Right ventricle myocardium superior (tissue), 1 donor: ENCODE results near the gene TBC1D1. TPM values are rescaled to one million over a fixed set of nuclear protein-coding genes. Genes with fewer than 3 reads are reported as not detected.

Experiments used
- ATAC-seq: fragments of 200-7000 bp; cut with Tn5 transposase; one replicate; pipeline ENCODE4 v1.9.1; 2020; ENCODE audit warnings: mild to moderate bottlenecking; ENCODE audit not compliant: poor library complexity
- DNase-seq: peaks from one replicate; pipeline ENCODE4 v3.0.0-alpha.2; 2020
- intact Hi-C: fragments of 100-400 bp; cut with DNase I; formaldehyde crosslinking; loops from one replicate; pipeline ENCODE4 v1.11.2; 2022
- long read RNA-seq: library from polyadenylated mRNA; unstranded; transcript quantifications from one replicate; pipeline ENCODE4 v2.0.0, GENCODE V29; 2021
- total RNA-seq: library from RNA; stranded (reverse); fragmentation: NEBNext Ultra II Directional; extraction: Animal tissue kit (Norgen Biotek cat#: 25700); gene quantifications from one replicate; pipeline ENCODE4 v1.2.1, GENCODE V29; 2021
- donor health status: DM: no; HTN: yes; CAD: no; lungs with severe emphysema.

Gene TBC1D1
- 125 TPM for total RNA-seq
- long read RNA-seq, full-length matches to known transcripts: 13 of 258 reads
- long read RNA-seq, partial matches to known transcripts: 83 of 258 reads
- long read RNA-seq, other reads (novel, unspliced or antisense): 162 of 258 reads

GRCh38 chr4:37890801-37891259, at the start of gene TBC1D1:
Gene TBC1D1 (plus strand): TSS chr4:37891084. CDS start chr4:37902096, 11,012 bp downstream.
- intact Hi-C loops: loop anchor here (10.0 kb wide), 2 partner anchors 84 to 144 kb away; no protein-coding TSS in a partner anchor
- ATAC-seq (peak; percentile 76), DNase-seq (peak; percentile 81)

GRCh38 chr4:37844204-37844603, 46.7 kb upstream of the TBC1D1 start:
- DNase-seq: no peak
- no peak for ATAC-seq
- intact Hi-C loops: no loop called here

GRCh38 chr4:37845201-37845600, 45.7 kb upstream of the TBC1D1 start:
- no peak for DNase-seq
- intact Hi-C loops: no loop called here
- ATAC-seq: no peak

- no peak for ATAC-seq
- intact Hi-C loops: no loop called here
- no peak for DNase-seq
These were observed 43.5 kb upstream of the TBC1D1 start for GRCh38 chr4:37847311-37847884.

GRCh38 chr4:37852376-37852775, 38.5 kb upstream of the TBC1D1 start:
- DNase-seq (no peak), ATAC-seq (no peak)
- intact Hi-C loops: no loop called here

GRCh38 chr4:37858112-37858511, 32.8 kb upstream of the TBC1D1 start:
- intact Hi-C loops: no loop called here
- ATAC-seq (no peak), DNase-seq (no peak)

- DNase-seq (no peak), ATAC-seq (no peak)
- intact Hi-C loops: no loop called here
These were observed 32.0 kb upstream of the TBC1D1 start for GRCh38 chr4:37858872-37859271.

- ATAC-seq (no peak), DNase-seq (no peak)
- intact Hi-C loops: no loop called here
These were observed 30.6 kb upstream of the TBC1D1 start for GRCh38 chr4:37860266-37860665.

GRCh38 chr4:37862961-37863360, 27.9 kb upstream of the TBC1D1 start:
- DNase-seq (no peak), ATAC-seq (no peak)
- intact Hi-C loops: no loop called here

GRCh38 chr4:37864786-37865185, 26.1 kb upstream of the TBC1D1 start:
- DNase-seq (no peak), ATAC-seq (peak; percentile 40)
- intact Hi-C loops: no loop called here

GRCh38 chr4:37865450-37865849, 25.4 kb upstream of the TBC1D1 start:
- no peak for DNase-seq
- intact Hi-C loops: no loop called here
- ATAC-seq: peak; percentile 64

GRCh38 chr4:37867102-37867501, 23.8 kb upstream of the TBC1D1 start:
- DNase-seq (no peak), ATAC-seq (no peak)
- intact Hi-C loops: no loop called here

GRCh38 chr4:37868238-37868637, 22.6 kb upstream of the TBC1D1 start:
- DNase-seq: no peak
- no peak for ATAC-seq
- intact Hi-C loops: no loop called here

- no peak for ATAC-seq
- intact Hi-C loops: no loop called here
- DNase-seq: no peak
These were observed 18.4 kb upstream of the TBC1D1 start for GRCh38 chr4:37872310-37872988.

GRCh38 chr4:37873386-37873785, 17.5 kb upstream of the TBC1D1 start:
- DNase-seq: no peak
- intact Hi-C loops: no loop called here
- peak; percentile 55 for ATAC-seq

GRCh38 chr4:37876156-37876555, 14.7 kb upstream of the TBC1D1 start:
- intact Hi-C loops: no loop called here
- ATAC-seq: no peak
- DNase-seq: no peak

GRCh38 chr4:37879365-37879764, 11.5 kb upstream of the TBC1D1 start:
- DNase-seq (no peak), ATAC-seq (no peak)
- intact Hi-C loops: no loop called here

- intact Hi-C loops: no loop called here
- no peak for ATAC-seq
These were observed 9.1 kb upstream of the TBC1D1 start for GRCh38 chr4:37881811-37882210.

GRCh38 chr4:37882665-37883296, 8.1 kb upstream of the TBC1D1 start:
- DNase-seq (no peak), ATAC-seq (no peak)
- intact Hi-C loops: no loop called here

More at GRCh38 chr4:37881811-37882210, 9.1 kb upstream of the TBC1D1 start:
- DNase-seq: no peak
